KMS-11 (cell line): Measurements from ENCODE around the gene FOXN3.

ENCODE experiments used
- H2AFZ ChIP-seq: fragments of 200-600 bp; sonication (generic); 2 replicates; pipeline ENCODE4 v1.6.1; 2016; ENCODE audit warnings: antibody characterized with exemption, mixed run types, low read depth
- H3K27ac ChIP-seq: fragments of 200-600 bp; sonication (generic); 2 replicates; pipeline ENCODE4 v1.6.1; 2016; ENCODE audit warnings: mild to moderate bottlenecking, mixed run types
- H3K27me3 ChIP-seq: fragments of 200-600 bp; sonication (generic); 2 replicates; pipeline ENCODE4 v1.6.1; 2017; ENCODE audit warnings: mild to moderate bottlenecking, low read depth, mixed run types, moderate library complexity; ENCODE audit not compliant: insufficient read depth
- H3K36me3 ChIP-seq: fragments of 200-600 bp; sonication (generic); 2 replicates; pipeline ENCODE4 v1.6.1; 2017; ENCODE audit warnings: mild to moderate bottlenecking, mixed run types; ENCODE audit not compliant: insufficient read depth
- H3K4me1 ChIP-seq: fragments of 200-600 bp; sonication (generic); 2 replicates; pipeline ENCODE4 v1.6.1; 2016; ENCODE audit warnings: mild to moderate bottlenecking, low read depth, mixed run types; ENCODE audit not compliant: poor library complexity, severe bottlenecking
- H3K4me2 ChIP-seq: fragments of 200-600 bp; sonication (generic); 2 replicates; pipeline ENCODE4 v1.7.0; 2016; ENCODE audit warnings: mild to moderate bottlenecking, mixed run types
- H3K4me3 ChIP-seq: fragments of 200-600 bp; sonication (generic); IDR thresholded peaks from 2 replicates; pipeline ENCODE4 v1.6.1; 2017; ENCODE audit warnings: low read depth, low read length, mixed read lengths; ENCODE audit not compliant: insufficient read depth
- H3K79me2 ChIP-seq: fragments of 200-600 bp; sonication (generic); 2 replicates; pipeline ENCODE4 v1.6.1; 2016; ENCODE audit warnings: low read depth, mixed run types; ENCODE audit not compliant: insufficient read depth
- H3K9ac ChIP-seq: fragments of 200-600 bp; sonication (generic); 2 replicates; pipeline ENCODE4 v1.6.1; 2016; ENCODE audit warnings: mild to moderate bottlenecking, mixed run types
- H4K20me1 ChIP-seq: fragments of 200-600 bp; sonication (generic); 2 replicates; pipeline ENCODE4 v1.6.1; 2016; ENCODE audit warnings: mild to moderate bottlenecking, mixed run types; ENCODE audit not compliant: insufficient read depth
- TF ChIP-seq, protein P1 (sequence below): fragments of 200-600 bp; sonication (generic); conservative IDR thresholded peaks from 2 replicates; pipeline ENCODE4 v1.6.1; 2017; ENCODE audit warnings: low read depth, mild to moderate bottlenecking, antibody characterized with exemption, low read length, moderate library complexity, mixed read lengths

Gene FOXN3

DNA sequence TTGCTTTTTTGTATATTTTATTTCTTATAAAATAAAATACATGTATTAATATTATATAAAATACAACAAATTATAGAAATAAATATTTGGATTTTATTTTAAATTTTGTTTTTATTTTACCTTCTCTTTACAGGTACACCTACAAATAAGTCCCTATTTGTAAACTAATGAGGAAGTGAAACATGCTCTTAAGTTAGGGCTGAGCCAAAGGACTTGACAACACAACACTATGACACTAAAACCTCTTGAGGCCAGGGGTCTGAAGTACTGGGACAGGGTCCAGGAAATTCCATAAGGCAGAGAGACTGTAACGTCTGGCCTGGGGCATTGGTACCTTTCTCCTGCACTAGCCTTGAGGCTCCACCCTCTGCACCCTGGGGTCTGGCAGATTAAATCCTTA is 293.2 kb downstream of the FOXN3 start:
- Histone ChIP-seq H3K36me3 (no peaks in the 10 kb centered on the region), H3K4me3 (no peak overlapping the region), H2AFZ (no peak overlapping the region), H3K79me2 (no peaks in the 10 kb centered on the region), H3K9ac (no peak overlapping the region), H3K27me3 (no peaks in the 10 kb centered on the region), H3K4me1 (no peaks in the 10 kb centered on the region), H3K27ac (no peak overlapping the region), H3K4me2 (no peak overlapping the region), H4K20me1 (no peaks in the 10 kb centered on the region)
- TF ChIP-seq, protein P1, sequence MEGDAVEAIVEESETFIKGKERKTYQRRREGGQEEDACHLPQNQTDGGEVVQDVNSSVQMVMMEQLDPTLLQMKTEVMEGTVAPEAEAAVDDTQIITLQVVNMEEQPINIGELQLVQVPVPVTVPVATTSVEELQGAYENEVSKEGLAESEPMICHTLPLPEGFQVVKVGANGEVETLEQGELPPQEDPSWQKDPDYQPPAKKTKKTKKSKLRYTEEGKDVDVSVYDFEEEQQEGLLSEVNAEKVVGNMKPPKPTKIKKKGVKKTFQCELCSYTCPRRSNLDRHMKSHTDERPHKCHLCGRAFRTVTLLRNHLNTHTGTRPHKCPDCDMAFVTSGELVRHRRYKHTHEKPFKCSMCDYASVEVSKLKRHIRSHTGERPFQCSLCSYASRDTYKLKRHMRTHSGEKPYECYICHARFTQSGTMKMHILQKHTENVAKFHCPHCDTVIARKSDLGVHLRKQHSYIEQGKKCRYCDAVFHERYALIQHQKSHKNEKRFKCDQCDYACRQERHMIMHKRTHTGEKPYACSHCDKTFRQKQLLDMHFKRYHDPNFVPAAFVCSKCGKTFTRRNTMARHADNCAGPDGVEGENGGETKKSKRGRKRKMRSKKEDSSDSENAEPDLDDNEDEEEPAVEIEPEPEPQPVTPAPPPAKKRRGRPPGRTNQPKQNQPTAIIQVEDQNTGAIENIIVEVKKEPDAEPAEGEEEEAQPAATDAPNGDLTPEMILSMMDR = no peak

DNA sequence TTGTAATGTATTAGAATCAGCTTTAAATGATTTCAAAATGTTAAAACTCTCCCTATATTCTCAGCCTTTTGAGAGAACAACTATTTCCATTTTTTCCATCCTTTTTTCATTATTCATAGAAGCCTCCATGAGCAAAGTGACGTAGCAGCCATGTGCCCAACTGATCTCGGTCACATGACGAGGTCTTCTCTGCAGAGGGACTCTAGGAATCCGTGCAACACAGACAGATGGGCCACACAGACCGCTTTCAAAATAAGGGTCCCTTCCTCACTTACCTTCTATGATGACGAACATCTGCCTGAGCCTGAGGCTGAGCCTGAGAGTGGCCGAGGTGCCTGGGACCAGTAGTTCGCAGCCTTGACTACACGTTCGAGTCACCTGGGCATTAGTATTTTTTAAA is 293.8 kb downstream of the FOXN3 start:
- H3K4me3 ChIP-seq = no peak overlapping the region
- H3K4me2 ChIP-seq = no peak overlapping the region
- no peak overlapping the region for H3K9ac ChIP-seq
- H3K27ac ChIP-seq = no peak overlapping the region
- H3K4me1 ChIP-seq = no peaks in the 10 kb centered on the region
- H3K36me3 ChIP-seq = no peaks in the 10 kb centered on the region
- no peaks in the 10 kb centered on the region for H3K27me3 ChIP-seq
- no peaks in the 10 kb centered on the region for H3K79me2 ChIP-seq
- no peaks in the 10 kb centered on the region for H4K20me1 ChIP-seq
- H2AFZ ChIP-seq = no peak overlapping the region
- TF ChIP-seq, protein P1 = no peak

DNA sequence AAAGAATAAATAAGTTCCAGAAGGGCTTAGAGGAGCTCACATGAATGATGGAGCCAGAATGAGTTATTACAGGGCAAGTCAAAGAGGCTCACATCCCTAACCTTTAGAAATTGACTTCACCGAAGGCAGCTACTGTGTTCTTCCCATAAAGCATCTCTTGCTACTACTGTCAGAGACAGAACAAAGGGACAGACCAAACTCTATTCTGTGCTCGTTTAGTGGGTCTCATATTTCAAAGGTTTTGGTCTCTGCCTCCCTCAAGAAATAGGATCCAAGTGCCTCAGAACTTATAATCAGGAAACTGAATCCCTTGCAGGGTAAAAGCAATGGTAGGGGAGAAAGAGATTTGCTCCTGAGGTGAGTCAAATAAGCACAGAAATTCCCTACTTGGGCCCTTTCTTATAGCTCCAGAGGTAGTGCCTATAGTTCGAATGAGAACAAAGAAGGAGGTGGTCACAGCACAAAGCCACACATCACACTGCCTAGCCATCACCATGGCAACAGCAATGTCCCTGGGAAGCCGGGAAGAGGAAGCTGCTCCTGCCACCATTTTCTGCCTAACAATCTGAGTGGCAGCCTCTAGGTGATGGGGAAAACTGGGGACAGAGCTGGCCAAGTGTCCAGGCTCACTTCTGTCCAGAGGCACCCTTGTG is 294.9 kb downstream of the FOXN3 start:
- H4K20me1 ChIP-seq = no peaks in the 10 kb centered on the region
- no peaks in the 10 kb centered on the region for H3K36me3 ChIP-seq
- TF ChIP-seq, protein P1 = no peak
- H3K4me1 ChIP-seq = no peaks in the 10 kb centered on the region
- no peak overlapping the region for H3K4me2 ChIP-seq
- no peaks in the 10 kb centered on the region for H3K79me2 ChIP-seq
- no peak overlapping the region for H3K9ac ChIP-seq
- H3K27me3 ChIP-seq = no peaks in the 10 kb centered on the region
- H2AFZ ChIP-seq = no peak overlapping the region
- no peak overlapping the region for H3K27ac ChIP-seq
- H3K4me3 ChIP-seq = no peak overlapping the region

DNA sequence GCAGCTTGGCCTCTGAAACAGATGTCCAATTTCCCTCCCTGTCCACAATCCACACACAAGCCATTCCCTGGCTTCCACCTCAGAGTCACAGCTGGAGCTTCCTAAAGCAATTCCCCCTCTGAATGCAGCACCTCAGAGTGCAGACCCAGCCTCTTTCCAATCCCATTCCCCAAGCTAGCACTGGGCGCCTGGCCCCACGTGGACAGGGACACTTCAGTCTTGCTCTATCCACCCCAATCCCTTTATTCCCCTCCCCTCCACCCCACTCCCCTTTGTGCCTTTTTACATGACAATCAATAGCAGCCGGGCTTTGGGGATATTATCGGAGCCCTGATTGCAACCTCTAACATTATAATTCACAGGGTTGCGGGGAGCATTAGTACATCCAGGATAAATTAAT is 300.0 kb downstream of the FOXN3 start:
- TF ChIP-seq, protein P1 = no peak
- H4K20me1 ChIP-seq = no peaks in the 10 kb centered on the region
- no peak overlapping the region for H2AFZ ChIP-seq
- H3K36me3 ChIP-seq = no peaks in the 10 kb centered on the region
- no peak overlapping the region for H3K4me3 ChIP-seq
- no peak overlapping the region for H3K4me2 ChIP-seq
- H3K27ac ChIP-seq = no peak overlapping the region
- H3K27me3 ChIP-seq = no peaks in the 10 kb centered on the region
- H3K79me2 ChIP-seq = no peaks in the 10 kb centered on the region
- no peaks in the 10 kb centered on the region for H3K4me1 ChIP-seq
- H3K9ac ChIP-seq = no peak overlapping the region
